HepG2 (cell line): ENCODE measurements around the gene PSMB3. TPM values are rescaled to one million over a fixed set of nuclear protein-coding genes. Genes with fewer than 3 reads are reported as not detected.

Source experiments
- ADNP ChIP-seq: sonication (generic); formaldehyde crosslinking; IDR thresholded peaks from 2 replicates; pipeline ENCODE4 v1.4.0; 2020; ENCODE audit warnings: missing genetic modification reagents
- CHD2 ChIP-seq: IDR thresholded peaks from 2 replicates; pipeline ENCODE4 v1.6.1; 2011; ENCODE audit warnings: low read depth, low read length, improper control_type of control experiment
- KLF11 ChIP-seq: IDR thresholded peaks from 2 replicates; pipeline ENCODE4 v1.6.1; 2016; ENCODE audit warnings: missing compliant biosample characterization
- KMT2B ChIP-seq: IDR thresholded peaks from 2 replicates; pipeline ENCODE4 v1.6.1; 2016; ENCODE audit warnings: missing genetic modification reagents, missing compliant biosample characterization
- MYC ChIP-seq: sonication (generic); formaldehyde crosslinking; IDR thresholded peaks from 2 replicates; pipeline ENCODE4 v1.9.0; 2021; ENCODE audit warnings: missing genetic modification reagents, borderline replicate concordance
- NAIF1 ChIP-seq: sonication (generic); formaldehyde crosslinking; IDR thresholded peaks from 2 replicates; pipeline ENCODE4 v1.5.0; 2020; ENCODE audit warnings: mild to moderate bottlenecking, missing genetic modification reagents, borderline replicate concordance
- RBM22 ChIP-seq: fragments of 200-400 bp; formaldehyde crosslinking; optimal IDR thresholded peaks from 2 replicates; pipeline ENCODE3; 2017; ENCODE audit warnings: mild to moderate bottlenecking, low read length, moderate library complexity
- SALL1 ChIP-seq: sonication (generic); formaldehyde crosslinking; IDR thresholded peaks from 2 replicates; pipeline ENCODE4 v1.8.0; 2022; ENCODE audit warnings: mild to moderate bottlenecking, missing genetic modification reagents
- ZFP37 ChIP-seq: sonication (generic); formaldehyde crosslinking; IDR thresholded peaks from 2 replicates; pipeline ENCODE4 v1.4.0; 2020; ENCODE audit warnings: missing genetic modification reagents, borderline replicate concordance
- ZNF619 ChIP-seq: sonication (generic); formaldehyde crosslinking; IDR thresholded peaks from 2 replicates; pipeline ENCODE4 v1.4.0; 2020; ENCODE audit warnings: mild to moderate bottlenecking, missing genetic modification reagents
- ZNF709 ChIP-seq: sonication (generic); formaldehyde crosslinking; IDR thresholded peaks from 2 replicates; pipeline ENCODE4 v1.5.0; 2020; ENCODE audit warnings: mild to moderate bottlenecking, missing genetic modification reagents
- polyA plus RNA-seq, 8 experiments: library from polyadenylated mRNA; depleted of rRNA in 3 of 8; stranded (reverse) in 7 of 8; unstranded in 1 of 8; fragments of >200 nt; fragmentation: Illumina TruSeq in 4 of 8; extraction: Trizol in 4 of 8; gene quantifications; 2 replicates each; pipeline versions ENCODE4 v1.2.1 to v1.2.3, GENCODE V29; 2011 to 2016; ENCODE audit warnings: low read depth in 4 of 8, missing spikeins in 1 of 8, mixed read lengths in 1 of 8; ENCODE audit not compliant: insufficient read depth in 1 of 8
- total RNA-seq, 5 experiments: library from RNA; depleted of rRNA; stranded (reverse); fragments of >200 nt; fragmentation: Illumina TruSeq; extraction: Trizol; gene quantifications; 2 replicates each; pipeline ENCODE4 v1.2.3, GENCODE V29; 2016; ENCODE audit warnings: low read depth in 1 of 5
- TF ChIP-seq, protein P1 (sequence below): IDR thresholded peaks from 2 replicates; pipeline ENCODE4 v1.6.1; 2012; ENCODE audit warnings: low read length, improper control_type of control experiment
- TF ChIP-seq, protein P2 (sequence below): sonication (generic); formaldehyde crosslinking; IDR thresholded peaks from 2 replicates; pipeline ENCODE4 v1.8.0; 2022; ENCODE audit warnings: low read depth, missing genetic modification reagents
- TF ChIP-seq, protein P3 (sequence below): sonication (generic); formaldehyde crosslinking; IDR thresholded peaks from 2 replicates; pipeline ENCODE4 v1.4.0; 2020; ENCODE audit warnings: missing genetic modification reagents
- TF ChIP-seq, protein P4 (sequence below): sonication (generic); formaldehyde crosslinking; IDR thresholded peaks from 2 replicates; pipeline ENCODE4 v1.5.1; 2020; ENCODE audit warnings: missing genetic modification reagents, mild to moderate bottlenecking, borderline replicate concordance
- TF ChIP-seq, protein P5 (sequence below): sonication (generic); formaldehyde crosslinking; IDR thresholded peaks from 2 replicates; pipeline ENCODE4 v1.5.1; 2020; ENCODE audit warnings: mild to moderate bottlenecking, missing genetic modification reagents
- TF ChIP-seq, protein P6 (sequence below): sonication (generic); formaldehyde crosslinking; IDR thresholded peaks from 2 replicates; pipeline ENCODE4 v1.5.0; 2020; ENCODE audit warnings: mild to moderate bottlenecking, missing genetic modification reagents

The PSMB3 gene
- total and polyA plus RNA-seq, 2 of the 13 experiments (the other 11 are each of a cell fraction or from before 2014, with no cell fraction given), result 366 to 517 TPM

DNA sequence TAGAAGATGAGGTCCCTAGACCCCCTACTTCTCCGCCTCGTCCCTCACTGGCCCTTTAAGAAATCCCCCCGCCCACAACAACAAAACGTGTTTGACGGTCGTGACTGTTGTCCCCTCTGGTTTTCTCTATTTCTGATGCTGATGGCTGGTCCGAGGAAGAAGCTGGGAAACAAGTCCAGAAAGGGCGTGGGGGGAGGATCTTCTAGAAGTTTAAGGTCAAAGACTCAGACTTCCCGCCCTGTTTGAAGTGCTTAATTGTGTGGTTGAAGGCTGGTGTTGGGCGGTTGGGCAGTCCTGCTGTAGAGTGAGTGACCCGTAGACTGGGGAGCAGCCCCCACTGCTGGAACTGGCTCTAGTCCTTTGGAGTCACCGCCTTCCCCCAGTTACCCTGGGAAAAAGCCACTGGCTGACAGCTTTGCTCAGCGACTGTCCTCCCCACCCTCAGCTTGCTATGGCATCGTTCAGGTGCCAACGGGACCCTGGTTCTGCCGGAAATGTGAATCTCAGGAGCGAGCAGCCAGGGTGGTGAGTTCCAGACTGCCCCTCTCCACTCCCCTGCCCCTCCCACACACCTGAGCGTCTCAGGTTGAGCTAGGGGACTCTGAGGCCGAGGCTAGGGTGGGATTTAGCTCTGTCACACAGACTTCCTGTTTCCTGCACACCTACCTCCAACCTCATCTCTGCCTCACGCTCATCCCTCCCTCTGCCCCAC, 45.9 kb upstream of the PSMB3 start (continued):
- TF ChIP-seq, protein P1, sequence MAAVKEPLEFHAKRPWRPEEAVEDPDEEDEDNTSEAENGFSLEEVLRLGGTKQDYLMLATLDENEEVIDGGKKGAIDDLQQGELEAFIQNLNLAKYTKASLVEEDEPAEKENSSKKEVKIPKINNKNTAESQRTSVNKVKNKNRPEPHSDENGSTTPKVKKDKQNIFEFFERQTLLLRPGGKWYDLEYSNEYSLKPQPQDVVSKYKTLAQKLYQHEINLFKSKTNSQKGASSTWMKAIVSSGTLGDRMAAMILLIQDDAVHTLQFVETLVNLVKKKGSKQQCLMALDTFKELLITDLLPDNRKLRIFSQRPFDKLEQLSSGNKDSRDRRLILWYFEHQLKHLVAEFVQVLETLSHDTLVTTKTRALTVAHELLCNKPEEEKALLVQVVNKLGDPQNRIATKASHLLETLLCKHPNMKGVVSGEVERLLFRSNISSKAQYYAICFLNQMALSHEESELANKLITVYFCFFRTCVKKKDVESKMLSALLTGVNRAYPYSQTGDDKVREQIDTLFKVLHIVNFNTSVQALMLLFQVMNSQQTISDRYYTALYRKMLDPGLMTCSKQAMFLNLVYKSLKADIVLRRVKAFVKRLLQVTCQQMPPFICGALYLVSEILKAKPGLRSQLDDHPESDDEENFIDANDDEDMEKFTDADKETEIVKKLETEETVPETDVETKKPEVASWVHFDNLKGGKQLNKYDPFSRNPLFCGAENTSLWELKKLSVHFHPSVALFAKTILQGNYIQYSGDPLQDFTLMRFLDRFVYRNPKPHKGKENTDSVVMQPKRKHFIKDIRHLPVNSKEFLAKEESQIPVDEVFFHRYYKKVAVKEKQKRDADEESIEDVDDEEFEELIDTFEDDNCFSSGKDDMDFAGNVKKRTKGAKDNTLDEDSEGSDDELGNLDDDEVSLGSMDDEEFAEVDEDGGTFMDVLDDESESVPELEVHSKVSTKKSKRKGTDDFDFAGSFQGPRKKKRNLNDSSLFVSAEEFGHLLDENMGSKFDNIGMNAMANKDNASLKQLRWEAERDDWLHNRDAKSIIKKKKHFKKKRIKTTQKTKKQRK, result no peak
- TF ChIP-seq ZNF709 (CRISPR knock-in tag) (no peak), ZNF619 (CRISPR knock-in tag) (peak; percentile 75; the same call in 1 of the 2 replicates), ZFP37 (CRISPR knock-in tag) (no peak), MYC (CRISPR knock-in tag) (no peak), KMT2B (no peak), RBM22 (no peak), CHD2 (no peak), ADNP (CRISPR knock-in tag) (no peak), SALL1 (CRISPR knock-in tag) (no peak), KLF11 (CRISPR knock-in tag) (no peak), NAIF1 (CRISPR knock-in tag) (no peak)
- TF ChIP-seq, protein P2, sequence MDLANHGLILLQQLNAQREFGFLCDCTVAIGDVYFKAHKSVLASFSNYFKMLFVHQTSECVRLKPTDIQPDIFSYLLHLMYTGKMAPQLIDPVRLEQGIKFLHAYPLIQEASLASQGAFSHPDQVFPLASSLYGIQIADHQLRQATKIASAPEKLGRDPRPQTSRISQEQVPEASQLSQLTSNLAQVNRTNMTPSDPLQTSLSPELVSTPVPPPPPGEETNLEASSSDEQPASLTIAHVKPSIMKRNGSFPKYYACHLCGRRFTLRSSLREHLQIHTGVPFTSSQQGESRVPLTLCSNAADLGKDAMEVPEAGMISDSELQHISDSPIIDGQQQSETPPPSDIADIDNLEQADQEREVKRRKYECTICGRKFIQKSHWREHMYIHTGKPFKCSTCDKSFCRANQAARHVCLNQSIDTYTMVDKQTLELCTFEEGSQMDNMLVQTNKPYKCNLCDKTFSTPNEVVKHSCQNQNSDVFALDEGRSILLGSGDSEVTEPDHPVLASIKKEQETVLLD, result no peak
- TF ChIP-seq, protein P3, sequence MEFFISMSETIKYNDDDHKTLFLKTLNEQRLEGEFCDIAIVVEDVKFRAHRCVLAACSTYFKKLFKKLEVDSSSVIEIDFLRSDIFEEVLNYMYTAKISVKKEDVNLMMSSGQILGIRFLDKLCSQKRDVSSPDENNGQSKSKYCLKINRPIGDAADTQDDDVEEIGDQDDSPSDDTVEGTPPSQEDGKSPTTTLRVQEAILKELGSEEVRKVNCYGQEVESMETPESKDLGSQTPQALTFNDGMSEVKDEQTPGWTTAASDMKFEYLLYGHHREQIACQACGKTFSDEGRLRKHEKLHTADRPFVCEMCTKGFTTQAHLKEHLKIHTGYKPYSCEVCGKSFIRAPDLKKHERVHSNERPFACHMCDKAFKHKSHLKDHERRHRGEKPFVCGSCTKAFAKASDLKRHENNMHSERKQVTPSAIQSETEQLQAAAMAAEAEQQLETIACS (CRISPR knock-in tag), result no peak
- TF ChIP-seq, protein P4, sequence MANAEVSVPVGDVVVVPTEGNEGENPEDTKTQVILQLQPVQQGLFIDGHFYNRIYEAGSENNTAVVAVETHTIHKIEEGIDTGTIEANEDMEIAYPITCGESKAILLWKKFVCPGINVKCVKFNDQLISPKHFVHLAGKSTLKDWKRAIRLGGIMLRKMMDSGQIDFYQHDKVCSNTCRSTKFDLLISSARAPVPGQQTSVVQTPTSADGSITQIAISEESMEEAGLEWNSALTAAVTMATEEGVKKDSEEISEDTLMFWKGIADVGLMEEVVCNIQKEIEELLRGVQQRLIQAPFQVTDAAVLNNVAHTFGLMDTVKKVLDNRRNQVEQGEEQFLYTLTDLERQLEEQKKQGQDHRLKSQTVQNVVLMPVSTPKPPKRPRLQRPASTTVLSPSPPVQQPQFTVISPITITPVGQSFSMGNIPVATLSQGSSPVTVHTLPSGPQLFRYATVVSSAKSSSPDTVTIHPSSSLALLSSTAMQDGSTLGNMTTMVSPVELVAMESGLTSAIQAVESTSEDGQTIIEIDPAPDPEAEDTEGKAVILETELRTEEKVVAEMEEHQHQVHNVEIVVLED, result peak; percentile 9; the same call in 1 of the 2 replicates
- TF ChIP-seq, protein P5, sequence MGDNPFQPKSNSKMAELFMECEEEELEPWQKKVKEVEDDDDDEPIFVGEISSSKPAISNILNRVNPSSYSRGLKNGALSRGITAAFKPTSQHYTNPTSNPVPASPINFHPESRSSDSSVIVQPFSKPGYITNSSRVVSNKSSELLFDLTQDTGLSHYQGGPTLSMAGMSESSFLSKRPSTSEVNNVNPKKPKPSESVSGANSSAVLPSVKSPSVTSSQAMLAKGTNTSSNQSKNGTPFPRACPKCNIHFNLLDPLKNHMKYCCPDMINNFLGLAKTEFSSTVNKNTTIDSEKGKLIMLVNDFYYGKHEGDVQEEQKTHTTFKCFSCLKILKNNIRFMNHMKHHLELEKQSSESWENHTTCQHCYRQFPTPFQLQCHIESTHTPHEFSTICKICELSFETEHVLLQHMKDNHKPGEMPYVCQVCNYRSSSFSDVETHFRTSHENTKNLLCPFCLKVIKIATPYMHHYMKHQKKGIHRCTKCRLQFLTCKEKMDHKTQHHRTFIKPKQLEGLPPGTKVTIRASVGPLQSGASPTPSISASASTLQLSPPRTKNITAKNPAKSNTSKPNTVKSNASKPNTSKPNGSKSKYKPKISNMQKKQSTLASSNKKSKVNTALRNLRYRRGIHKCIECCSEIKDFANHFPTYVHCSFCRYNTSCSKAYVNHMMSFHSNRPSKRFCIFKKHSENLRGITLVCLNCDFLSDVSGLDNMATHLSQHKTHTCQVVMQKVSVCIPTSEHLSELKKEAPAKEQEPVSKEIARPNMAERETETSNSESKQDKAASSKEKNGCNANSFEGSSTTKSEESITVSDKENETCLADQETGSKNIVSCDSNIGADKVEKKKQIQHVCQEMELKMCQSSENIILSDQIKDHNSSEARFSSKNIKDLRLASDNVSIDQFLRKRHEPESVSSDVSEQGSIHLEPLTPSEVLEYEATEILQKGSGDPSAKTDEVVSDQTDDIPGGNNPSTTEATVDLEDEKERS (CRISPR knock-in tag), result no peak
- TF ChIP-seq, protein P6, sequence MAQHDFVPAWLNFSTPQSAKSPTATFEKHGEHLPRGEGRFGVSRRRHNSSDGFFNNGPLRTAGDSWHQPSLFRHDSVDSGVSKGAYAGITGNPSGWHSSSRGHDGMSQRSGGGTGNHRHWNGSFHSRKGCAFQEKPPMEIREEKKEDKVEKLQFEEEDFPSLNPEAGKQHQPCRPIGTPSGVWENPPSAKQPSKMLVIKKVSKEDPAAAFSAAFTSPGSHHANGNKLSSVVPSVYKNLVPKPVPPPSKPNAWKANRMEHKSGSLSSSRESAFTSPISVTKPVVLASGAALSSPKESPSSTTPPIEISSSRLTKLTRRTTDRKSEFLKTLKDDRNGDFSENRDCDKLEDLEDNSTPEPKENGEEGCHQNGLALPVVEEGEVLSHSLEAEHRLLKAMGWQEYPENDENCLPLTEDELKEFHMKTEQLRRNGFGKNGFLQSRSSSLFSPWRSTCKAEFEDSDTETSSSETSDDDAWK (CRISPR knock-in tag), result no peak
